DMS53 (cell line): Measurements from ENCODE around the gene SPOUT1.
"Not testable (repeated sequence)": the region's sequence is repeated elsewhere in the genome, so short reads cannot be mapped to it uniquely, and the experiment has no call there.

ENCODE experiments used
- DNase-seq: peaks from one replicate; lab custom pipeline; 2025; lab: John Stamatoyannopoulos, UW

SPOUT1 gene

GRCh38 chr9:128829477-128830251, at the start of gene SPOUT1:
Gene SPOUT1 (minus strand): TSS chr9:128829794. CDS start chr9:128829780, 14 bp downstream.
- DNase-seq: peak; percentile 97

GRCh38 chr9:128877852-128878251, 48.3 kb upstream of the SPOUT1 start:
- DNase-seq: no peak

- DNase-seq: not testable (repeated sequence)
Observed at GRCh38 chr9:128870941-128871265, 41.3 kb upstream of the SPOUT1 start.

GRCh38 chr9:128870128-128870940, 40.7 kb upstream of the SPOUT1 start:
- no peak for DNase-seq

- peak; percentile 85 for DNase-seq
Observed at GRCh38 chr9:128863647-128864046, 34.1 kb upstream of the SPOUT1 start.

GRCh38 chr9:128862401-128862851, 32.8 kb upstream of the SPOUT1 start:
- no peak for DNase-seq

- DNase-seq: no peak
Observed at GRCh38 chr9:128861501-128861900, 31.9 kb upstream of the SPOUT1 start.

GRCh38 chr9:128860937-128861336, 31.3 kb upstream of the SPOUT1 start:
- no peak for DNase-seq

GRCh38 chr9:128858476-128858875, 28.9 kb upstream of the SPOUT1 start:
- DNase-seq: not testable (repeated sequence)

GRCh38 chr9:128854454-128854853, 24.9 kb upstream of the SPOUT1 start:
- not testable (repeated sequence) for DNase-seq

- DNase-seq: not testable (repeated sequence)
Observed at GRCh38 chr9:128852646-128853045, 23.1 kb upstream of the SPOUT1 start.

GRCh38 chr9:128851779-128852600, 22.4 kb upstream of the SPOUT1 start:
- peak; percentile 66 for DNase-seq

GRCh38 chr9:128851024-128851423, 21.4 kb upstream of the SPOUT1 start:
- DNase-seq: not testable (repeated sequence)

GRCh38 chr9:128847803-128848202, 18.2 kb upstream of the SPOUT1 start:
- DNase-seq: no peak

- DNase-seq: no peak
Observed at GRCh38 chr9:128846680-128847030, 17.1 kb upstream of the SPOUT1 start.

GRCh38 chr9:128845186-128845931, 15.8 kb upstream of the SPOUT1 start:
- DNase-seq: peak; percentile 70

GRCh38 chr9:128843171-128843570, 13.6 kb upstream of the SPOUT1 start:
- not testable (repeated sequence) for DNase-seq

- no peak for DNase-seq
Observed at GRCh38 chr9:128841694-128842492, 12.3 kb upstream of the SPOUT1 start.

- DNase-seq: no peak
Observed at GRCh38 chr9:128840524-128840923, 10.9 kb upstream of the SPOUT1 start.

GRCh38 chr9:128838338-128838737, 8.7 kb upstream of the SPOUT1 start:
- DNase-seq: peak; percentile 71
